Left renal cortex interstitium (tissue), 4 donors: ENCODE results near the gene C4orf33. TPM values are rescaled to one million over a fixed set of nuclear protein-coding genes. Genes with fewer than 3 reads are reported as not detected.
"Not testable (repeated sequence)": the region's sequence is repeated elsewhere in the genome, so short reads cannot be mapped to it uniquely, and the experiment has no call there.

Experiments
- DNase-seq, 4 donors: peaks; one replicate each; pipeline ENCODE4 v3.0.0-alpha.2; 2013; ENCODE audit warnings: low read depth in 4 of 4, low spot score in 2 of 4, missing footprints in 1 of 4
- polyA plus RNA-seq, 4 donors: library from polyadenylated mRNA; unstranded; fragments of 120-200 nt; gene quantifications; one replicate each; pipeline ENCODE4 v1.2.1, GENCODE V29; 2013; ENCODE audit not compliant: insufficient read length in 4 of 4

C4orf33 gene
- polyA plus RNA-seq, 4 donors, result 8.7 to 17.7 (median 16.1) TPM

- not testable (repeated sequence) for DNase-seq
These were observed 30.7 kb downstream of the C4orf33 start for GRCh38 chr4:129126614-129127013.

- no peak for DNase-seq
These were observed 33.2 kb downstream of the C4orf33 start for GRCh38 chr4:129129143-129129542.

DNA sequence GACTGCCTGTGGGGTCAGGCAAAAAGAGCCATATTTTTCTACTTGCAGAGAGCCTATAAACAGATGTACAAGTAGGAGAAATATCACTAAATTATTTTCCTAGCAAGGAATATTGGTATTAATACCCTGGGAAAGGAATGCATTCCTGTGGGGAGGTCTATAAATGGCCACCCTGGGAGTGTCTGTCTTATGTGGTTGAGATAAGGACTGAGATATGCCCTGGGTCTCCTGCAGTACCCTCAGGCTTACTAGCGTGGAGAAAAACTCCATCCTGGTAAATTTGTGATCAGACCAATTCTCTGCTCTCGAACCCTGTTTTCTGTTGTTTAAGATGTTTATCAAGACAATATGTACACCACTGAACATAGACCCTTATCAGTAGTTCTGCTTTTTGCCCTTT lies 35.4 kb downstream of the C4orf33 start:
- DNase-seq, result no peak

- no peak for DNase-seq
These were observed 40.5 kb downstream of the C4orf33 start for GRCh38 chr4:129136433-129136832.

DNA sequence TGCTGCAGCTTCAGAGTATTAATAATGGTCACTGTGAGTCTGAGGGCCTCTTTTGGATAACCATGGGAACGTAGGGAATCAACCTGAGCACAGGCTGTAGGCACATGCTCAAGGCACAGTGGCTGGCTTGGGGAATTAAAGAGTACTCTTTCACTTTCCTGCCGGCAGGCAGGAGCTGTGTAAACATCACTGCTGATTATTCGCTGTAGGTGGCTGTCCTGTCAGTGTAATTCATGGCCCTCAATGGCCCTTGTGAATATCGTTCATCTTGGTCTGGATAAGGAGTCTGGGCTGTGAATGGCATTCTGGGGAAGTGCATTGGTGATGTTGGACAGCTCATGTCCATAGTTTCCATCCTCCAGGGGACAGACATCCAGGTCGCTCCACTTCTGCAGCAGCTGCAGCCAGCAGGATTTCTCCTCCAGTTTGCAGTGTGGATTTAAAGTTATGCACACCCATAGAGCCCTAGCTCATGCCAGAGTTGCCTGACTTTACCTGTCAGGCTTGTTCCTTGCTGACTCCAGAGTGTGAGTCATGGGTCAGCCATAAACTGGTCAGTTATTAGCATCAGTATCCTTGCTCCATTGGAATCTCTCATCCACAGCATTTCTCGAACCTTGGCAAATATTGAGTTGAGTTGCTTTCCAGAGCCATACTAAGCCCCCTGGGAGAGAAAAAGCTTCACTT lies 43.0 kb downstream of the C4orf33 start:
- DNase-seq, result no peak

DNA sequence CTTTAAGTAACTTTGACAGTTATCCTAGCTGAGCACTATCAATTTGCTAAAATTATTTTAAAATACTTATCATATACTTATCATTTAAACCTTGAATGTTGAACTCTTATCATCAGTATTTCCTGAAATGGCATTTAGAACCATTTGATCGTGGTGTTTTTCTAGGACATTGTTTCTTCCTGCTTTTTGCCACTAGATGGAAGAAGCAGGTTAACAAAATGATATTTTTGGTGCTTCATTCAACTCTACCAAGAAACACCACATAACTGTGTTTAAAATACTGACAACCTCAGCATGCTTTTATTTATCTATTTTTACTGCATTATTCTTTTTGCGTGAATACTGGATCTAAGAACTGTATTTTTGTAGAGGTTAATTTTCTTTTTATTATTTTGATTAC lies 44.6 kb downstream of the C4orf33 start:
- DNase-seq, result no peak

GRCh38 chr4:129143359-129143758 lies 47.4 kb downstream of the C4orf33 start:
- DNase-seq, result no peak

- no peak for DNase-seq
These were observed 48.8 kb downstream of the C4orf33 start for GRCh38 chr4:129144755-129145206.

DNA sequence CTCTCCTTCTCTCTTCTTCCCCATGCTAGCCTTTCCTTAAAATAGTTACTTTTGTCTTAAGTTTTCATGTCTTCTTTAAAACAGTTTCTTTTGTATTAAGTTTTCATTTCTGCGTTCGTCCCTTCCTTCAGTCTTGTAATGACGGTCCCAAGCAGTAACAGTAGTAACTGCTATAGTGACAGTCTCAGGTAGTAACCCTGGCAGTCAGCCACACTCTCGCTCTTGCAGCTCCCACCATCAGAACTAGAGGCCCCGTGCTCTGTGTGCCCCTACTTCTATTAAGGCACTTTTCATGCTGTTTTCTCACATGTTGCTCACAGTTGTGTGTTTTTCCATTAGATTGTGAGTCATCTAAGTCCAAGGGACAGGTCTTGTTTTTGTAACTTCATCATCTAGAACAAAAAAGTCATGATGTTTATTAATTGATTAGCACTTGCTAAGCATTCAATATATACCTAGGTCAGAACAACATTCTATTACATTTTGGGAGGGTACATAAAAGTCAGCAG lies 49.3 kb downstream of the C4orf33 start:
- no peak for DNase-seq

DNA sequence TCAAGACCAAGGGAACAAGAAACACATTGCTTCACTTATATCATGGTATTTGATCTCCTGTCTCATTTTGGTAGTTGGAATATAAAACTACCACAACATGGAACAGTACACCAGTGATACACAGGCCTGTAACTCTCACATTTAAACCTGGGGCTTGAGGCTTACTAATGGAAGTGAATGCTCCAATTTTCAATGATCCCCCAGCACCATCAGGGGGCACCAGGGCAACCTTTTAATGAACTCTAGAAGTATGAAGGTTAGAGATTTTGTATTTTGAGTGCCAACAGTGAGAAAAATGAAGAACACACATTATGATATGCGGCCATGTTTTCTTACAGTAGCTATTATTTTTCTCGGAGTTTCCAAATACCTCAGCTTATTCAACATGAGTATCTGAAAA lies 50.7 kb downstream of the C4orf33 start:
- no peak for DNase-seq

- no peak for DNase-seq
These were observed 52.9 kb downstream of the C4orf33 start for GRCh38 chr4:129148892-129149291.

DNA sequence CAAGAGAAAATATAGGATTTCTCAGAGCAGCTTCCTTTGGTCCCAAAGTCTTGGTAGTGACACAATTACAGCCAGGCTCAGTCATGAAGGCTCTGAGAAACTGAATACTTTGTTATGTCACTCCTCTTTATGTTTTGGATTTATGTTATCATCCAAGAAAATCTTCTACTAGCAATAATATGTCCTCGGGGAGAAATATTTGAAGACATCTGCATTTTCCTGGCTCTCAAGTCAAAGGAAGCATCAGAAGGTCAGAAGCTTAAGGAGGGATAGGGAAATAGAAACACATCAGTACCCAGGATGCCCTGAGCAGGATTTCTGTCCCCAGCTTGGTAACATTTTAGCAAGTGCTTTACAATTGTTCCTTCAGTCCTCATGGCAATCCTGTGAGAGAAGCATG lies 54.0 kb downstream of the C4orf33 start:
- no peak for DNase-seq

- no peak for DNase-seq
These were observed 56.4 kb downstream of the C4orf33 start for GRCh38 chr4:129152350-129152749.

- no peak for DNase-seq
These were observed 57.7 kb downstream of the C4orf33 start for GRCh38 chr4:129153700-129154099.

GRCh38 chr4:129162450-129162849 lies 66.5 kb downstream of the C4orf33 start:
- DNase-seq, result no peak

DNA sequence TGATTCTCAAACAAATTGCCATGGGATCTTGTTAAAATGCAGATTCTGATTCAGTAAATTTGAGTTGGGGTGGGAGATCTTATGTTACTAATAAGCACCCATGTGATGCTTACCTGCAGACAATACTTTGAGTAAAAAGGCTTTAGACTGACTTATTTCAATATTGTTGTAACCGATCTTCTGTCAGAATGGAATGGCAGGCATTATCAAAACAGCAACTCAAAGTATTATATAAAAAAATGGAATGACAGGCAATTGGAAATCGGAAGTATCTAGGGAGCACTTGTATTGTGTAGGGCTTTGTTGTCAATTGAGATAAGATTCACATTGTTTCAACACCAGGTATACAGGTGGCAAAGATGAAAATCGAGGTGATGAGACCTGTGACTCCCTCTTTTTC lies 67.5 kb downstream of the C4orf33 start:
- DNase-seq, result no peak

DNA sequence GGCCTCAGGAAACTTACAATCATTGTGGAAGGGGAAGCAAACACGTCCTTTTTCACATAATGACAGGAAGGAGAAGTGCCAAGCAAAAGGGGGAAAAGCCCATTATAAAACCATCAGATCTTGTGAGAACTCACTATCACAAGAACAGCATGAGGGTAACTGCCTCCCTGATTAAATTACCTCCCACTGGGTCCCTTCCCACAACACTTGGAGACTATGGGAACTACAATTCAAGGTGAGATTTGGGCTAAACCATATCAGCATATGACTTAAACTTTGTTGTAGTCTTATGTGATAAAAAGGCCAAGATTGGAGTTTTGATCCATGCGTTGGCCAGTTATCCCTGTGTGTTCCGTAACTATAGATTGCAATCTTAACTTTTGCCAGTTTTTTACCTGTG lies 68.3 kb downstream of the C4orf33 start:
- no peak for DNase-seq

Other genes with a start within 250 kb of the C4orf33 start
- gene SCLT1, start 2.6 kb upstream of the C4orf33 start, polyA plus RNA-seq, result 10 to 100 TPM; 15.4 to 21.0 (median 17.3) TPM